Measurements from ENCODE around the gene WNT4. TPM values are rescaled to one million over a fixed set of nuclear protein-coding genes. Genes with fewer than 3 reads are reported as not detected.

WNT4 gene
- total RNA-seq, 2 donors from 2014 or later = 0.44 TPM; not detected in 1

DNA sequence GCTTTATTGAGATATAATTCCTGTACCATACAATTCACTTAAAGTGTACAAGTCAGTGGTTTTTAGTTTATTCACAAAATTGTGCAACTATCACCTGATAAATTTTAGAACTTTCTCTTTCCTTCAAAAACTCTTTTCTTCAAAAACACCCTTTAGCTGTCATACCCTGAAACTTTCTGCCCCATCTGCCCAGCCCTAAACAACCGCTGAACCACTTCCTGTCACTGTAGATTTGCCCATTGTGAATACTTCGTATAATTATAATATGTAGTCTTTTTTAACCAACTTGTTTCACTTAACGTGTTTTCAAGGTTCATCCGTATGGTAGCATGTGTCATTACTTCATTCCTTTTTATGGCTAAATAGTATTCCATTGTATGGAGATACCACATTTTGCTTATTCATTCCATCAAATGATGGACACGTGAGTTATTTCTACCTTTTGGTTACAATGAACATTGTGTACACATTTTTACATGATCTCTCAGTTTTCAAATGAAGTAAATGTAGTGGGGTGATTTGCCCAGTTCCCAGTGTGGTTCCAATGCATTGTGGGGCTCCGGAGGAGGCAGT is 37.9 kb downstream of the WNT4 start:
- H3K36me3 ChIP-seq (ENCODE audit: control insufficient read depth, insufficient read depth, low read length) = peaks cover 80% of the 10 kb centered on the region
- no peak overlapping the region for H3K9ac ChIP-seq (ENCODE audit: extremely low read depth, low read length, poor library complexity, severe bottlenecking)
- H3K27ac ChIP-seq (ENCODE audit: low read depth, low read length) = no peak overlapping the region
- Mint-ChIP-seq H3K27me3 (ENCODE audit: insufficient read depth) (no peaks in the 10 kb centered on the region), H3K4me3 (no peak overlapping the region), H3K4me1 (peaks cover 26% of the 10 kb centered on the region), H3K9me3 (no peaks in the 10 kb centered on the region), H3K36me3 (ENCODE audit: low read depth) (peaks cover 39% of the 10 kb centered on the region), H3K27ac (no peak overlapping the region)
- peaks cover 3% of the 10 kb centered on the region for H3K4me1 ChIP-seq (ENCODE audit: control insufficient read depth, insufficient read depth, low read length)
- no peak for DNase-seq
- no peaks in the 10 kb centered on the region for H3K9me3 ChIP-seq (ENCODE audit: control insufficient read depth, low read length)
- no peak overlapping the region for H3K4me3 ChIP-seq (ENCODE audit: low read length)
- no peaks in the 10 kb centered on the region for H3K27me3 ChIP-seq (ENCODE audit: control insufficient read depth, insufficient read depth, low read length, poor library complexity, severe bottlenecking)
- WGBS, 2 experiments (ENCODE audit: insufficient coverage in 1 of 2, insufficient read length in 1 of 2) = 95% methylated on average over 6 of the region's 6 CpGs; no CpG with 5 or more reads in 1 of the 2 experiments
- TF ChIP-seq CTCF (conservative IDR thresholded peaks at IDR 0.05) = no peak

GRCh38 chr1:22104094-22104493 is 38.8 kb downstream of the WNT4 start:
- H3K4me1 ChIP-seq (ENCODE audit: control insufficient read depth, insufficient read depth, low read length) = peaks cover 3% of the 10 kb centered on the region
- Mint-ChIP-seq H3K9me3 (no peaks in the 10 kb centered on the region), H3K36me3 (ENCODE audit: low read depth) (peaks cover 35% of the 10 kb centered on the region), H3K27ac (peak overlapping the region; percentile 22), H3K27me3 (ENCODE audit: insufficient read depth) (no peaks in the 10 kb centered on the region), H3K4me1 (peaks cover 27% of the 10 kb centered on the region), H3K4me3 (no peak overlapping the region)
- H3K36me3 ChIP-seq (ENCODE audit: control insufficient read depth, insufficient read depth, low read length) = peaks cover 79% of the 10 kb centered on the region
- WGBS, 2 experiments (ENCODE audit: insufficient coverage in 1 of 2, insufficient read length in 1 of 2) = 94 to 96% methylated on average over 3 to 6 of the region's 6 CpGs
- H3K27me3 ChIP-seq (ENCODE audit: control insufficient read depth, insufficient read depth, low read length, poor library complexity, severe bottlenecking) = no peaks in the 10 kb centered on the region
- DNase-seq = no peak
- no peak overlapping the region for H3K9ac ChIP-seq (ENCODE audit: extremely low read depth, low read length, poor library complexity, severe bottlenecking)
- H3K9me3 ChIP-seq (ENCODE audit: control insufficient read depth, low read length) = no peaks in the 10 kb centered on the region
- no peak overlapping the region for H3K4me3 ChIP-seq (ENCODE audit: low read length)
- H3K27ac ChIP-seq (ENCODE audit: low read depth, low read length) = no peak overlapping the region
- TF ChIP-seq CTCF (conservative IDR thresholded peaks at IDR 0.05) = no peak

DNA sequence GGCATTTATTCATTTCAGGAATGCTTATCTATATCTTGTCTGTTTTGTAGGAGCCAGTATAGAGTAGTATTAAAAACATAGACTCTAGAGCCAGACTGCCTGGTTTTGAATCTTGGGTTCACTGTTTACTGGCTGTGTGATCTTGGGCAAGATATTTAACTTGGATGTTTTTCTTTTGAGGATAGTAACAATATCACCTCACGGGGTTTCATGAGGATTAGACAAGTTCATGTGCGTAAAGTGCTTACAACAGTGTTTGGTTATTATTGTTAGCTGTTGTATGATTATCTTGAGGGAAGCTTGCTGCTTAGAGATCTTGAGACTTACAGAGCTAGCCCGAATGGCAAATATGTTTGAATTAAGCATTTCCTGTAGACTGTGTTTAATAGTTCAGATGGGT is 40.2 kb downstream of the WNT4 start:
- Mint-ChIP-seq H3K9me3 (no peaks in the 10 kb centered on the region), H3K27ac (peak overlapping the region; percentile 6), H3K4me3 (no peak overlapping the region), H3K27me3 (ENCODE audit: insufficient read depth) (no peaks in the 10 kb centered on the region), H3K36me3 (ENCODE audit: low read depth) (peaks cover 34% of the 10 kb centered on the region), H3K4me1 (peaks cover 27% of the 10 kb centered on the region)
- Histone ChIP-seq H3K36me3 (ENCODE audit: control insufficient read depth, insufficient read depth, low read length) (peaks cover 79% of the 10 kb centered on the region), H3K27me3 (ENCODE audit: control insufficient read depth, insufficient read depth, low read length, poor library complexity, severe bottlenecking) (no peaks in the 10 kb centered on the region), H3K9me3 (ENCODE audit: control insufficient read depth, low read length) (no peaks in the 10 kb centered on the region), H3K4me3 (ENCODE audit: low read length) (no peak overlapping the region), H3K27ac (ENCODE audit: low read depth, low read length) (no peak overlapping the region), H3K9ac (ENCODE audit: extremely low read depth, low read length, poor library complexity, severe bottlenecking) (no peak overlapping the region), H3K4me1 (ENCODE audit: control insufficient read depth, insufficient read depth, low read length) (peaks cover 3% of the 10 kb centered on the region)
- TF ChIP-seq CTCF (conservative IDR thresholded peaks at IDR 0.05) = no peak
- WGBS, 2 experiments (ENCODE audit: insufficient coverage in 1 of 2, insufficient read length in 1 of 2) = 88 to 97% methylated on average over 3 of the region's 3 CpGs
- DNase-seq = no peak
